OCI-M2 (cell line): ENCODE measurements around the gene C2CD3.

Source experiments
- DNase-seq: peaks from one replicate; lab custom pipeline; 2025; ENCODE audit not compliant: unreplicated experiment; lab: John Stamatoyannopoulos, UW

C2CD3 gene

DNA sequence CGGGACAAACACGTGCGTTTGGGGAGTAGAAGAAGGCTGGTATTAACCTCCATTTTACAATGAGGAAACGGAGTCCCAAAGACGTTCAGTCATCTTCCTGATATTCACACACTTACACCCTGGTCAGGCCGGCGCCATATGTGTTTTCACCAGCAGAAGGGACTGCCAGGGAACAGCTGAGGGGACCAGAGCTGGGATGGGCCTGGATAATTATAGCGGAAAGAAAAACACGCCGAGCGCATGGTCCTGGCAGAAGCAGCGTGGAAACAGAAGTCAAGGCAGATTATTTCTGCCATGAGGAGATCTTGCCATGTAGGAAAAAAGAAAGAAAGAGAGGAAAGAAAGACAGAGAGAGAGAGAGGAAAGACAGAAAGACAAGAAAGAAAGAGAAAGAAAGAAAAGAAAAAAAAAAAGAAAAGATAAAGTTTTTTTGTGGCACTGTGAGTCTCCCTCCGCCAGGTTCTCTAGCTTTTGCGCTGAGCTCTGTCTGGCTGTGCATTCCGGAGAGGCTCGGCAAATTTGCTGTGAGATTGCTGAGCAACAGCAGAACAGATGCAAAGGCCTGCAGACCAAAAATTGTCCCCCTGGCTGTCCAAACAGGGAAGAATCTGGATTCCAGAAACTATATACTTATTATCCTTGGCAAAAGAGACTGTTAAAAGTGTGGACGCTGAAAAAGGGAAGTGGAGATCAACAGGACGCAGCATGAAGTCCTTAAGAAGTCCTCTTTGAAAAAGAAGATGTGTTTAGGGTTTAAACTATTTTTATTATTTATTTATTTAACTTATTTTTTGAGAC is 186.9 kb downstream of the C2CD3 start:
- no peak for DNase-seq

DNA sequence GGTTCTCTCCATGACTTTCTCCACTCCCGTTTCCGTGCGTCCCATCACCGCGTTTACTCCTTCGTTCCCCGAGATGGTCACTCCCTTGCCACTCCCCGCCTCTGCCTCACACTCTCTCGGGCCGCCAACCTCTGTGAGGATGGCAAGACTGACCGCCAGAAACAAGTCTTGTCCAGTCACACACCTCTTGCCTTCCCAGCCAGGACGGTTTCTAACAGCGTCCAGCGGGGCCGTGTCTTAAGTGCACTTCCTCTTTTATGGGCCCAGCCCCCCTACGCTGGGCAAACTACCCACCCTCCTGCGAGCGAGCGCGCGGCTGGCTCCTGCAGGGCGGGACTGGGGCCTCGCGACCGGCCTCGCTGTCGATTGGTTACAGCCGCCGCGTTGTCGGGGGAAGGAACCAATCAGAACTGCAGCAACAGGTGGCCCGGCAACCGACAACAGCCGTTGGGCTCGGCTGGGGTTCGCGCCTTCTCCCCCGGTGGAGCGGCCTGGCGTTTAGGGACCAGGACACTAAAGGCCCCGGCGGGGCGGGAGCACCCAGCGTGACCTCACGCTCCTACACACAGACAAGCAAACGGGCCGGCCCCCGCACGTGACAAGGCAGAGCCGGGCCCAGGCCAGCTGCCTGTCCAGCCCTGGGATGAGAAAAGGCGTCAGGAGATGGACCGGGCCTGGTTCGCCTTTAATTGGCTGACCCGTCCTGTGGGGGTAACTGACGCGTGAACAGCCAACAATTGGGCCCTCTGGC is 187.6 kb downstream of the C2CD3 start:
- DNase-seq: peak; percentile 84

DNA sequence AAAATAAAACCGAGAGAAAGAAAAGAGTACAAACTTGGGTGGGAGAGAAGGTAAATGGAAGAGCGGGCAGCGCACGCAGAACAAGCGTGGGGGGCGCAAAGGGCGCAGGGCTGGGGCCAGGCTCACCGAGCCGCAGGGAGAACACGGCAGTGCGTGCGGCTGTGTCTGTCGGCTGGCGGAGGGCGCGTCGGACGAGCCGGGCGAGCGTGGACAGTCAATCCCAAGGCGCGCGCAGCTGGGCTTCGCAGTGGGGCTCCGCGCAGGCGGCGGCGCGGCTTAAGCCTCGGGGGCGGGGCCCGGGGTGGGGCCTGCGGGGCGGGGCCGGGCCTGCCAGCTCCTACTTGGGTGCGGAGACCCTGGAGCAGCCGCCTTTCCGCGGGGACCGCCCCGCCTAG is 188.2 kb downstream of the C2CD3 start, which contains the start of gene UCP2:
Gene UCP2, minus strand, starts transcription at position 249 of the 395 bp plus-strand sequence. CDS start 4,465 bp downstream, outside the sequence.
- DNase-seq: no peak

DNA sequence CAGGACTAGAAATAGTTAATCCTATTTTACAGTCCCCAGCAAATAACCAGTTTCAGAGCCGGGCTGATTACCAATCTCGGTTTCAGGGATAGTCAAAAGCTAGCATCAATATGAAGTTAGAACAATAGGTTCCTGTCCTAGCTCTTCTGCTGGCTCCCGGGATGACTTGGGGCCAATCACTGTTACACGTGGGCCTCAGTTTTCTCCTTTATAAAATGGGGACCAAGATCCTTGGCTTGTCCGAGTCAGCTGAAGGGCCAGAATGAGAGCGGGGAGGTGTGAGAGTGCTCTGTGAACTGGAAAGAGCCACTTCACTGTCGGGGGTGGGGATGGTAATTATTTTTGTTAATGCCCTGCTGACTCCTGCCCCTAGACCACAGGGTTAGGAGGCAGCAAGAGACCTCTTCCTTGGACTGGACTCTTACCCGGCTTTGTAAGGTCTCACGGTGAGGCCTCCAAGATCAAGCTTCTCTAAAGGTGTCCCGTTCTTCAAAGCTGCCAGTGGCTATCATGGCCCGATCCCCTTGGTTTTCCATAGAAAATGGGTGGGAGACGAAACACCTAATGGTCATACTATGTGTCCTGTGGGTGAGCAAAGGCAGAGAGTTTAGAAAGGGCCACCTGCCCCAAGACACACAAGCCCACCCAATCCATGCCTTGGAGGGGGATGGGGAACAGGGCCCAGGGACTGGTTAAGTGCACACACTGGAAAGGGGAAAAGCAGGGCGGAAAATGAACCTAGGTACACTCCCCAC is 189.6 kb downstream of the C2CD3 start:
- no peak for DNase-seq

DNA sequence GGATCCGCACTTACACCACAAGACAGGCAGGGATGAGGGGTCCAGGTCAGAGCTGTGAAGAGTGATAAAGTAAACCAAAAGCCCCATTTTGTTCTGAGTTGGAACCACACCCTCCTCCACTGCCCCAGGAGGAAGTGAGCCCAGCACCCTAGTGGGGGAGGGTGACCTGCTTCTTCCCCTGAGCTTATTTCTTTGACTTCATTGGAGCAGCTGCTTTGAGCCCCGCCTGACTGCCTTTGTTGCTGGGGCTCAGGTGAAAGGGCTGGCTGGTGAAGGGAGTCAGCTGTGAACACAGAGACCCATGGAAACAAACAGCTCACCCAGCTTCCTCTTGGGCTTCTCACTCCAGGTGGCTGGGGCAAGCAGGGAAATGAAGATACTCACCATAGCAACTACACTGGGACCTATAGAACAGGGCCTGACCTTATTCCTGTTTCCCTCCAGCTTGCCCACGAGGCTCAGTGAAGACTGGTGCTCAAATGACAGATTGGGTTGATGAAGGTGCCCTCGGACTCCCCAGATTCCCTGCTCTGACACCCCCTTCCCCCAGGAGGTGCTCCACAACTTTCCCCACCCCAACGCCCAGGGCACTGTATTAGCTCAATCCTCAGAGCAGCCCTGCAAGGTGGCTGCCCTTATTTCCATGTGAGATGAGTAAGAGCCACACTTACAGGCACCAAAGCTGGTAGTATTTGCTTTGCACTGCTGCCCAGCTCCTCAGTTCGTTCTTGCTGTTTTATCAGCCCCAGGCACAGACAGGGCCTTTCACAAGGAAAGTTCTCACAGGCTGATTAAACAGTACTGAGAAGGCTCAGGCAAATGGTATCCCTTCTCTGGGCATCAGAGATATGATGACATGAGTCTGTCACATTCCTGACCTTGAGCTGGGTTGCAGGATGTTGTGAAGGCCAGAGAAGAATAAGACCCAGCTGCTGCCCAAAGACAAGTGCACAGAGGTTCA is 190.5 kb downstream of the C2CD3 start:
- DNase-seq: no peak

DNA sequence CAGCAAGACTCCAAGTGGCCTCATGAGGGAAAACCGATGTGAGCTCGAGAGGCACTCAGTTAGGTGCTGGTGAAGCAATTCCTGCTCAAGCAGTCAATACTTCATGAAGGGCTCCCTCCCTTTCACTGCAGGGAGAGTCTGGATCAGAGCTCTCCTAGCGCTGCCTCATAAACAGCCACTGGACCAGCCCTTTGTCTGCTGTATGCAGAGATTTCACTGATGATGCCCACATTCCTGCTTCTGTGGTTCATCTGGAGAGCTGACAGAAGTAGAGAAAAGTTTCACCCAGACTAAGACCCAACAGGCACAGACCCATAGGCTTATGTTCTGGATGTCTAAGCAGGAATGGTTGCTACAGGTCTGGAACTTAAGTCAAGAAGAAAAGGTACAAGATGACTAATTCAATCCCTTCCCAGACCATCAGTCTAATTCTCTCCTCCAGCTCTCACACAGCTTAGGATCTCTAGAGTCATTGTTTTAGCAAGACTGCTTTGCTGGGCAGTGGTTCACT is 192.2 kb downstream of the C2CD3 start:
- no peak for DNase-seq

DNA sequence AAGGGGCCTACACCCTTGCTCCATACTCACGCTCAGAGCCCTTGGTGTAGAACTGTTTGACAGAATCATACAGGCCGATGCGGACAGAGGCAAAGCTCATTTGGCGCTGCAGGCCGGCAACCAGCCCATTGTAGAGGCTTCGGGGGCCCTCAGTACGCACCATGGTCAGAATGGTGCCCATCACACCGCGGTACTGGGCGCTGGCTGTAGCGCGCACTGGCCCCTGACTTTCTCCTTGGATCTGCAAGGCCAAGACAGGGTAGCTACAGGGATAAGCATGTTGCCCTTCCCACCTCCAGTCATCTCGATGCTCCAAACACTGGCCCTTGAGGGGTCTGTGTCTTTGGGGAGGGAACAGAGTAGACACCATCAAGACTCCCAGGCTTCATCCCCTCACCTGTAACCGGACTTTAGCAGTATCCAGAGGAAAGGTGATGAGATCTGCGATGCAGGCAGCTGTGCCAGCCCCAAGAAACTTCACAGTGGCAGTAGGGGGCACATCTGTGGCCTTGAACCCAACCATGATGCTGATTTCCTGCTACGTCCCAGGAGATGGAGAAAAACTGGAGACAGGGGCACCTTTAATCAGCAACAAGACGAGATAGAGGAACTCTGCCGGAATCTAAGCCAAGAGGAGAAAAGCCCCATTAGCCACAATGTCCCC is 192.8 kb downstream of the C2CD3 start:
- no peak for DNase-seq

DNA sequence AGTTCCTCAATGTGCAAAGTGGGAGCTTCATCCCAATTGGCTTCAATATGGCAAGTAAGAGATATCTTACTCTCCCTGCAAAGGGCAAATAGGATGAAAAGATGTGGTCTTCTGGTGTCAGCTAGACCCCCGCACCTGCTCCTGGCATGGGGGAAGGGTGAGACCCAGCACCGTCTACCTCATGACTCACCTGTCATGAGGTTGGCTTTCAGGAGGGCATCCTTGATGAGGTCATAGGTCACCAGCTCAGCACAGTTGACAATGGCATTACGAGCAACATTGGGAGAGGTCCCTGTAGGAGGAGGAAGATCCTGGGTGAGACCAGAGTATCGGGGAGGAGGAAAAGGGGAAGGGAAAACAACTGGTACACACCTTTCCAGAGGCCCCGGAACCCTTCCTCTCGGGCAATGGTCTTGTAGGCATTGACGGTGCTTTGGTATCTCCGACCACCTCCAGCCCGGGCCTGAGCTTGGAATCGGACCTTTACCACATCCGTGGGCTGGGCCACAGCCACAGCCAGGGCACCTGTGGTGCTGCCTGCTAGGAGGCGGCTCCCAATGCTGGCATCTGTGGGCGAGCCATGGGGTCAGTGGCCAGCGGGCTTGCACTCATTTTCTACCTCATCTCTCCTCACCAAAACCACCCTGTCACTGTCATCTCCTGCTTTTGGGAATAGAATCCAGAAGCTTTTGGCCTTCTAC is 194.2 kb downstream of the C2CD3 start:
- no peak for DNase-seq

DNA sequence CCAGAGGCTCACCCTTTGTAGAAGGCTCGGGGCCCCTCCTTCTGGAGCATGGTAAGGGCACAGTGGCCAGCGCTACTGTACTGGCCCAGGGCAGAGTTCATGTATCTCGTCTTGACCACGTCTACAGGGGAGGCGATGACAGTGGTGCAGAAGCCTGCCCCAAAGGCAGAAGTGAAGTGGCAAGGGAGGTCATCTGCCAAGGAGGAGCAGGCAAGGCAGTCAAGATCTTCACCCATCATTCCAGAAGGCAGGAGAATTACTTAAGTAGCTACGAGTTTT is 195.4 kb downstream of the C2CD3 start:
- DNase-seq: no peak

DNA sequence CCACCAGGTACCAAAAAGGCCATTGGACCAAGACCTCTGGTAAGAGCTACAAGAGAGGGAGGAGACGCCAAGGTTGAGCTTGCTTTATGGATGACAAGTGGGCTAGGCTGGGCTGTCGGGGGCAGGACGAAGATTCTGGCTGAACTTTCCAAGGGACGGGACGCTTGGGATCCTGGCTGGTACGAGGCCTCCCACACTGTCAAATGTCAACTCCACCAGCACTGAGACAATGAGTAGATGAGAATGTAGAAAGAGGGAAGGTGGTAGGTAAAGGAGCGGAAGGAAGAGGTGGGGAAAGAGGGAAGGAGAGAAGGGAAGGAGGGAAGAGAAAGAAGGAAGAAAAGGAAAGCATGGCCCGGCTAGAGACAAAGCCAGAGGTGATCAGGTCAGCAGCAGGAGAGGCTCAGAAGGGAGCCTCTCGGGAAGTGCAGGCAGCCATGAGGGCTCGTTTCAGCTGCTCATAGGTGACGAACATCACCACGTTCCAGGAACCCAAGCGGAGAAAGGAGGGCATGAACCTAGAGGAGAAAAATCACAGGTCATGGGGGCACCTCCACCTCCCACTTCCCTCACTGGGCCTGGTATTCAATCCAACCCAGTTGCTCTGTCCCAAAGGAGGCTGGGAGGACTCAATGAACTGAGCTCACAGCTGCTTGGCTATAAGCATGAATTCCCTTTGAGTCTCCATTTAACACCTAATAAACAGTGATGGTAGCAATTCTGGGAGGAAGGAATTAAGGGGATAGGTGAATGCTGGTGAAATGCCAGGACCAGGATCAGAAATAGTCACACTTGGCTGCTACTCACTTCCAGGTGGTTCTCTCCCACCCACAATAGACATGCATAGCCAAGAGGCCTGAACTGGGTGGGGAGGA is 196.0 kb downstream of the C2CD3 start:
- no peak for DNase-seq

DNA sequence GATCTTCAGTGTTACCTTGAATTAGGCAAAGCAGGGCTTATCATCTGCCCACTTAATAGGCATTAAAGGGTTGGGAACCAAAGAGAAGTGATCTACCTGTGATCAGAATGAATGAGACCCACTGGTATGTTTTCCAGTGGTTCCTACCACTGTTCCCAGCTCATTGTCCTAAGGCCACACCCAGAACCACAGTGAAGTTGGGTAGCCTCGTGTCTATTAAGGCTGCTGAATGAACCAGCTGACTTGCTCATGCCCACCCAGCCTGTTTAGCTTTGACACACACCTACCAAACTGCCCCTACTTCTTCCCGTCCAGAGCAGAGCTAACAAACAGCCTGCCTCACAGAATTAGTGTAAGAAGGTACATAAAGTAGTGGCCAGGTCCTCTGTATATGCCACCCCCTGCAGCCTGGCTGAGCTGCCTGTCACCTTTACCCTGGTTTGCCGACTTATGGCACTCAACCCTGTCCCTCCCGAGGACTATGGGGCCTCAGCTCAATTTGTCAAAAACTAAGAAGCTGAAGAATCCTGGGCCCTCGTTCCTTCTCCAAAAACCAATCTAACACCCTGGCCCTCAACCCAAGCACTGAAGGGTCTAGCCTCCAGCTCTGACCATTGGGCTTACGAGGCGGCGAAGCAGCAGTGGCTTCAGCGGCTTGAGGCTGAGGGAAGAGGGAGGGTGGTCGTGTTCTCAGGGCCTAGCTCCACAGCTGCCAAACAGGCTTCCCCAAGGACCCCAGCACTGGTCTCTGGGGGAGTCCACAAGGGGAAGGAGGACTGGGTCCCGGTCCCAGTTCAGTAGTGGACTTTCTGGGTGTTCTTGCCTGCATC is 198.0 kb downstream of the C2CD3 start:
- DNase-seq: no peak

DNA sequence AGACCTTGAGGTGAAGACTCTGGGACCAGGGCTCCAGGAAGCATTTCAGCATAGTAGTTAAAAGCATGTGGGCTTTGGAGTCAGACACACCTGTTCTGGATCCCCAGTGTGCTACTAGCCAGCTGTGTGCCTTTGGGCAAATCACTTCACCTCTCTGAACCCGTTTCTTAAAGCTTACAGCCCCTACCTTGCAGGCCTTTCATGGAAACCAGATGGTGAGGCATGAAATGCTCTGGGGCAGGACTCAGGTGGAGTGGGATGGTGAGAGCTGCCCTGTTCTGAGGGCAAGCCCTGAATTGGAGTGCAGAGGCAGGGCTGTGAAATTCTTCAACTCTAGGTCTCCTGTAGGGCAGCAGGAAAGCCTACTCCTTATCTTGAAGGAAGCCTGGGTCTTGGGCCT is 198.6 kb downstream of the C2CD3 start:
- DNase-seq: no peak

DNA sequence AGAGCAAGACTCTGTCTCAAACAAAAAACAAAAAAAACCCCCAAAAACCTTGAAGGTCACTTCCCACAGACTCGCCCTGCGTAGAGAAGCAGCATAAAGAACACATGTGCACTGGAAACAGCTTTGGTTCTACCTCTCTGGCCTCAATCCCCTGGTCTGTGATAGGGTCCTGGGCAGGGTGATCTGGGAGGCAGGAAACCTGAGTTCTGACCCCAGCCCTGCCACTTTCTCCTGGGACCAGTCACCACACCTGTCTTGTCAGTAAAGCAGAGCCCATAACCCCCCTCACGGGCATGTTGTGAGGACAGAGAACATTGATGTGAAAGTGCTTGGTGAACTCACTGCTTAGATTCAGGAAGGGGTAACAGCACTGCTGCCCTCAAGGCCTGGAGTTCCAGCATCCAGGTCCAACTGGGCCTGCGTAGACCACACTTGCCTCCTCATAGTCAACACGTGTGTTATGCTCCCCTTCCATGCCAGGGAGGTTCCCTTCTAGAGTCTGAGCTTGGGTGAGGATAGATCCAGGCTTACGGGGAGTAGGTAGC is 199.6 kb downstream of the C2CD3 start:
- DNase-seq: no peak

DNA sequence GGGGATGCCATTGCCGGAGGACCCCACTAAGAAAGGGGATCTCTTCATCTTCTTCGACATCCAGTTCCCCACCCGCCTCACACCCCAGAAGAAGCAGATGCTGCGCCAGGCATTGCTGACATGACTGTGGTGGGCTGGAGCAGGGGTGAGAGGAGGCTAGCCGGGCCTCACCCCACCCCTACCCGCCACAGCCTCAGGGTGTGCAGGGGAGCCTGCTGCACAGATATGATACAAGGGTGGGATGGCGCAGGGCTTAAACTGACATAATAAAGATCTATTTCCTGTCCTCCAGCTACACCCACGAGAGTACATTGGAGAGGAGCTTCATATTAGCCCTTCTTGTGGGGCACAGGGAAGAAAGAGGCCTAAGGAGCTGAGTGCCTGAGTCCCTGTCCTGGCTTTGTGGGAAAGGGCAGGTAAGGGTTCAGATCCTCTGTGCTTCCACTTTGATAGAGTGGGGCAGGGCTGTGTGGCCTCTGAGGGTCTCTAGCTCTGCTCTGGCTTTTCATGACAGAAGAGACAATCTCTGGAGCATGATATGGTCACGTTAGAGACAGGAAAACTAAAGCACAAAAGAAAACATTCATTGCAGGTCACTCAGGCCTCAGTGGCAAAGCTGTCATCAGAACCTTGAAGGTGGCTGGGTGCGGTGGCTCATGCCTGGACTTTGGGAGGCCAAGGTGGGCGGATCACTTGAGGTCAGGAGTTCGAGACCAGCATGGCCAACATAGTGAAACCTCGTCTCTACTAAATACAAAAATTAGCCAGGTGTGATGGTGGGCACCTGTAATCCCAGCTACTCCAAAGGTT is 200.6 kb downstream of the C2CD3 start:
- no peak for DNase-seq

DNA sequence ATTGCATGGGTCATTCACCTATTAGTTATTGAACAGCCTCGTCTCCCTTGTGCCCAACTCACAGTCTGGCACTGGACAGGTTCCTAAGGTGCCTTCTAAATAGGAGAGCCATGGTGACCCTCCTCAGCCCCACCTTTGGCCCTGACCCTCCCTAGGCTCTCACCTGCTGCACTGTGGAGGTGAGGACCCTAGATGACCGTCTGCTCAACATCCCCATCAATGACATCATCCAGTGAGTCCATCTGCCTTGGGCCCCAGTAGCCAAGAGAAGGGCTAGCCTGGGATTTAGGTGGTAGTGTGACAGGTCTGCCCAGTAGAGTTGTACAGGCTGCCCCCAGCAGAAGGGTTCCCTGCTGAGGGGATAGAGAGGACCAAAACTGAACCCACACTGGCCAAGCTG is 201.7 kb downstream of the C2CD3 start:
- no peak for DNase-seq

DNA sequence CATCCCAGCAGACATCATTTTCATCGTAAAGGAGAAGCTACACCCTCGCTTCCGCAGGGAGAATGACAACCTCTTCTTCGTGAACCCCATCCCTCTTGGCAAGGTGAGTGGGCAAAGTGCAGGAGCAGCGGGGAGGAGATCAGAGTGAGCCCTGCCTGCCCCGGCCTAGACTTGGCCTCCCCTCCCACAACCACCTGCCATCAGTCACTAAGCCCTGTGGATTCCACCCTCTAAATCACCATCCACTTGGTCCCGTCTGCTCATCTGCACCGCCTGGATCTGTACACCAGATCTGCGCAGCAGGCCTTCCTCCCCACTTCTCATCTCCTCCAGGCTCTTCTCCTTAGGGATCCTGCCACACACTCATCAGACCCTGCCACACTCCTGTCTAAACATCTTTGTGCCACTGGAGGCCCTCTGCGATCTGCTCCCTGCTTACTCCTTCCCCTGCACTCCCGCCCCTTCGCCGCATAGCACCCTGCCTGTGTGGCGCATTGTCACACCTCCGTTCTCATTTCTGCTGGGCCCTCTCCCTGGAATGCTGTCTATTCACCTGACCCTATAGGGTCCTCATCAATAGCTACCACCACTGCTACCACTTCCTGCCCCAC is 202.3 kb downstream of the C2CD3 start:
- no peak for DNase-seq
